ENCODE measurements around the gene CD19.
"Not testable (repeated sequence)": the region's sequence is repeated elsewhere in the genome, so short reads cannot be mapped to it uniquely, and the experiment has no call there.

CD19 gene

DNA sequence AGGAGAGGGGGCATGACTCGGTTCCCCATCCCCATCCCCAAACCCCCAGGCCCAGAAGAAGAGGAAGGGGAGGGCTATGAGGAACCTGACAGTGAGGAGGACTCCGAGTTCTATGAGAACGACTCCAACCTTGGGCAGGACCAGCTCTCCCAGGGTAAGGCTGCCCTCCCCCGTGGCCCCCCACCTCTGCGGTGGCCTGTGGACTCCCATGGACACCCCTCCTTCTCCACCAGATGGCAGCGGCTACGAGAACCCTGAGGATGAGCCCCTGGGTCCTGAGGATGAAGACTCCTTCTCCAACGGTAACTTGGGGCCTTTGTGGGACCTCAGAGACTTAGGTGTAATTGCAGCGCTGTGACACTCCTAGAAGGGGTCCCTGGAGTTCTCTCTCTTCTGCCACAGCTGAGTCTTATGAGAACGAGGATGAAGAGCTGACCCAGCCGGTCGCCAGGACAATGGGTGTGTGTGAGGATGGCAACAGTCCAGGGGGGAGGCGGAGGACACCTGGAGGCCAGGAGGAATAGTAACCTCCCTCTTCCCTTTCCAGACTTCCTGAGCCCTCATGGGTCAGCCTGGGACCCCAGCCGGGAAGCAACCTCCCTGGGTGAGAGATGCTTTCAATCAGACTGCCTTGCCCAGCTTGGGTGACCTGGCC is 5.6 kb downstream of the CD19 start:
- DNase-seq, result no peak
- Histone ChIP-seq H3K36me3 (no peaks in the 10 kb centered on the region), H3K9me3 (no peaks in the 10 kb centered on the region), H3K27ac (no peak overlapping the region), H3K4me1 (peaks cover 0 to 5% (median 0%) of the 10 kb centered on the region in 4 donors), H3K27me3 (peaks cover 0 to 28% of the 10 kb centered on the region in 2 donors), H3K4me3 (no peak overlapping the region)
- TF ChIP-seq, protein P1, sequence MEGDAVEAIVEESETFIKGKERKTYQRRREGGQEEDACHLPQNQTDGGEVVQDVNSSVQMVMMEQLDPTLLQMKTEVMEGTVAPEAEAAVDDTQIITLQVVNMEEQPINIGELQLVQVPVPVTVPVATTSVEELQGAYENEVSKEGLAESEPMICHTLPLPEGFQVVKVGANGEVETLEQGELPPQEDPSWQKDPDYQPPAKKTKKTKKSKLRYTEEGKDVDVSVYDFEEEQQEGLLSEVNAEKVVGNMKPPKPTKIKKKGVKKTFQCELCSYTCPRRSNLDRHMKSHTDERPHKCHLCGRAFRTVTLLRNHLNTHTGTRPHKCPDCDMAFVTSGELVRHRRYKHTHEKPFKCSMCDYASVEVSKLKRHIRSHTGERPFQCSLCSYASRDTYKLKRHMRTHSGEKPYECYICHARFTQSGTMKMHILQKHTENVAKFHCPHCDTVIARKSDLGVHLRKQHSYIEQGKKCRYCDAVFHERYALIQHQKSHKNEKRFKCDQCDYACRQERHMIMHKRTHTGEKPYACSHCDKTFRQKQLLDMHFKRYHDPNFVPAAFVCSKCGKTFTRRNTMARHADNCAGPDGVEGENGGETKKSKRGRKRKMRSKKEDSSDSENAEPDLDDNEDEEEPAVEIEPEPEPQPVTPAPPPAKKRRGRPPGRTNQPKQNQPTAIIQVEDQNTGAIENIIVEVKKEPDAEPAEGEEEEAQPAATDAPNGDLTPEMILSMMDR (IDR thresholded peaks at IDR 0.05), result no peak
- intact Hi-C loops (cut with DNase I; ENCODE audit: low total_unique reads), result no loop called here

DNA sequence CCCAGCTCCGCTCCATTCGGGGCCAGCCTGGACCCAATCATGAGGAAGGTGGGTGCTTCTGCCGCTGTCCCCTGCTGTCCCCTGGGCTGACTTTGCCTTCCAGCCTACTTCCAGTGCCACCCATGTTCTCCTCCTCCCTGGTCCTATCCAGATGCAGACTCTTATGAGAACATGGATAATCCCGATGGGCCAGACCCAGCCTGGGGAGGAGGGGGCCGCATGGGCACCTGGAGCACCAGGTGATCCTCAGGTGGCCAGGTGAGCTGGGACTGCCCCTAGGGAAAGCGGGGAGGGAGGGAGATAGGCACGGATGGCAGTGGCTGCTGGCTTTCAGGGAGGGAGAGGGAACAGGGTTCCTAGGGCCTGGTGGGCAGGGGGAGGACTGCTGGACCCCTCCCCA is 7.0 kb downstream of the CD19 start:
- Histone ChIP-seq H3K27me3 (peaks cover 0 to 28% of the 10 kb centered on the region in 2 donors), H3K4me1 (peaks cover 0 to 5% (median 0%) of the 10 kb centered on the region in 4 donors), H3K27ac (no peak overlapping the region), H3K36me3 (no peaks in the 10 kb centered on the region), H3K4me3 (no peak overlapping the region), H3K9me3 (no peaks in the 10 kb centered on the region)
- TF ChIP-seq, protein P1 (IDR thresholded peaks at IDR 0.05), result no peak
- DNase-seq, result no peak
- intact Hi-C loops (cut with DNase I; ENCODE audit: low total_unique reads), result no loop called here

DNA sequence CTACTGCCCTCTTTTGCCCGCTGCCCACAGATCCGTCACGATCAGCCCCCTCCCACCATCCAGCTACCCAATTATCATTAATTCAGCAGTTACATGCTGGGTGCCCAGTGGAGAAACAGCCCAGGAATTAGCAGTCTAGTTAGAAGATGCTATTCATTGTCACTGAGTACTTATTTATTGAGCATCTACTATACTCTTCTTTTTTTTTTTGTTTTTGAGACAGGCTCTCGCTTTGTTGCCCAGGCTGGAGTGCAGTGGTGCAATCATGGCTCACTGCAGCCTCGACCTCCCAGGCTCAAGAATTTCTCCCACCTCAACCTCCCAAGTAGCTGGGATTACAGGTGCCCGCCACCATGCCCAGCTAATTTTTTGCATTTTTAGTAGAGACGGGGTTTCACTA is 8.1 kb downstream of the CD19 start:
- H3K9me3 ChIP-seq; H3K36me3 ChIP-seq; H3K4me3 ChIP-seq; H3K27ac ChIP-seq; DNase-seq; H3K4me1 ChIP-seq; intact Hi-C loops (cut with DNase I; ENCODE audit: low total_unique reads): not testable (repeated sequence)
- peaks cover 0 to 28% of the 10 kb centered on the region in 2 donors for H3K27me3 ChIP-seq

DNA sequence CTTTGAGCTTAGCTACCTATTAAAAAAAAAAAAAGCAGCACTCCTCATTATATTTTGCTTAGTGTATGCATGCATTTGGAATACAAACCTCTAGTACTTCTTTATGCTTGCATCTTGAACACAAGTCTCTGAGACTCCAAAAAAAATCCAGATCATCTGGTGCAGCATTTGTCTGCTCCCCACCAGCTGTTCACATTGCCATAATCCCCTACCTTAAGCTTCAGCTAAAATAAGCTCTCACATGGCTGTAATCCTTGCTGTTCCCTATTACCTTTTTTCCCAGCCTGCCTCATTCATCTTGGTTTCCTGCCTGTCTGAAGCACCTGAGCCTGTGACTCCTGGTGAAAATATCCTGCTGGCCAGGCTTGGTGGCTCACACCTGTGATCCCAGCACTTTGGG is 11.5 kb downstream of the CD19 start:
- Histone ChIP-seq H3K27ac (no peak overlapping the region), H3K36me3 (no peaks in the 10 kb centered on the region), H3K27me3 (peaks cover 0 to 9% of the 10 kb centered on the region in 2 donors), H3K4me3 (no peak overlapping the region), H3K9me3 (no peaks in the 10 kb centered on the region), H3K4me1 (peaks cover 0 to 11% (median 9%) of the 10 kb centered on the region in 4 donors)
- DNase-seq, result no peak
- intact Hi-C loops (cut with DNase I; ENCODE audit: low total_unique reads), result no loop called here
- TF ChIP-seq, protein P1 (IDR thresholded peaks at IDR 0.05), result no peak

DNA sequence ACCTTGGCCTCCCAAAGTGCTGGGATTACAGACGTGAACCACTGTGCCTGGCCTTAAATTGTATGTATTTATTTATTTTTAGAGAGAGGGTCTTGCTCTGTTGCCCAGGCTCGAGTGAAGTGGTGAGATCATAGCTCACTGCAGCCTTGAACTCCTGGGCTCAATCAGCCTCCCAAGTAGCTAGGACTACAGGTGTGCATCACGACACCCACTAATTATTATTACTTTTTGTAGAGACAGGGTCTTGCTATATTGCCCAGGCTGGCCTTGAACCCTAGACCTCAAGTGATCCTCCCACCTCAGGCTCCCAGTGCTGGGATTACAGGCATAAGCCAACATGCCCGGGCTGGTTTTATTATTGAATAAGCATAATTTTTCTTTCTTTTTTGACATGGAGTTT is 14.9 kb downstream of the CD19 start:
- Histone ChIP-seq H3K27me3 (no peaks in the 10 kb centered on the region), H3K4me1 (peaks cover 0 to 18% (median 15%) of the 10 kb centered on the region in 4 donors), H3K36me3 (no peaks in the 10 kb centered on the region), H3K27ac (no peak overlapping the region), H3K4me3 (no peak overlapping the region), H3K9me3 (no peaks in the 10 kb centered on the region)
- no peak for DNase-seq
- TF ChIP-seq, protein P1 (IDR thresholded peaks at IDR 0.05), result no peak
- intact Hi-C loops (cut with DNase I; ENCODE audit: low total_unique reads), result no loop called here

DNA sequence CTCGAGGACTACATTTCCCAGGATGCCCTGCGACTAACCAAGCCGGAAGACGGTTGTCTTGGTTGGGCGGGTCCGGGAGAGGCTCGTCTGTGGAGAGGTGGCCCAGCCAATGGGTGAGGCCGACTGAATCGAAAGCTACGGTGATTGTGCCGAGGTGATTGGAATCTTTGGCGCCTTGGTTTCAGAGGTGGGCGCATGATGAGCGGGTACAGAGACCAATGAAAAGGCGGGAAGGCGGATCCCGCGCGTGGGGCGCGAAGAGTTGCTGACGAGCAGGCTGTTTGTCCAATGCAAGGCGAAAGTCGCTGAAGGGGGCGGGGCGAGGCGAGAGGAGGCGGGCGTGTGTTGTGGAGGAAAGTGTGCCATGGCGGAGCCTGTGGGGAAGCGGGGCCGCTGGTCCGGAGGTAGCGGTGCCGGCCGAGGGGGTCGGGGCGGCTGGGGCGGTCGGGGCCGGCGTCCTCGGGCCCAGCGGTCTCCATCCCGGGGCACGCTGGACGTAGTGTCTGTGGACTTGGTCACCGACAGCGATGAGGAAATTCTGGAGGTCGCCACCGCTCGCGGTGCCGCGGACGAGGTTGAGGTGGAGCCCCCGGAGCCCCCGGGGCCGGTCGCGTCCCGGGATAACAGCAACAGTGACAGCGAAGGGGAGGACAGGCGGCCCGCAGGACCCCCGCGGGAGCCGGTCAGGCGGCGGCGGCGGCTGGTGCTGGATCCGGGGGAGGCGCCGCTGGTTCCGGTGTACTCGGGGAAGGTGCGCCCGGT is 19.1 kb downstream of the CD19 start, which contains the start of gene NFATC2IP:
TSS of gene NFATC2IP (plus strand) at position 290 of the 762 bp plus-strand sequence. CDS start at position 365, 75 bp downstream.
- Histone ChIP-seq H3K36me3 (peaks cover 28 to 36% (median 30%) of the 10 kb centered on the region in 3 donors), H3K4me3 (peak within 1 kb of the TSS; percentile 78 to 92), H3K27me3 (no peaks in the 10 kb centered on the region), H3K9me3 (no peaks in the 10 kb centered on the region), H3K4me1 (peaks cover 0 to 27% (median 15%) of the 10 kb centered on the region in 4 donors), H3K27ac (peak within 1 kb of the TSS; percentile 87 to 90)
- TF ChIP-seq, protein P1 (IDR thresholded peaks at IDR 0.05), result no peak
- intact Hi-C loops (cut with DNase I; ENCODE audit: low total_unique reads), result no loop called here
- DNase-seq, result peak; percentile 100
